Measurements from ENCODE around the gene EBF4. TPM values are rescaled to one million over a fixed set of nuclear protein-coding genes. Genes with fewer than 3 reads are reported as not detected.

EBF4 gene
- total RNA-seq, 4 donors from 2014 or later, result 24.2 to 55.8 (median 42.4) TPM

DNA sequence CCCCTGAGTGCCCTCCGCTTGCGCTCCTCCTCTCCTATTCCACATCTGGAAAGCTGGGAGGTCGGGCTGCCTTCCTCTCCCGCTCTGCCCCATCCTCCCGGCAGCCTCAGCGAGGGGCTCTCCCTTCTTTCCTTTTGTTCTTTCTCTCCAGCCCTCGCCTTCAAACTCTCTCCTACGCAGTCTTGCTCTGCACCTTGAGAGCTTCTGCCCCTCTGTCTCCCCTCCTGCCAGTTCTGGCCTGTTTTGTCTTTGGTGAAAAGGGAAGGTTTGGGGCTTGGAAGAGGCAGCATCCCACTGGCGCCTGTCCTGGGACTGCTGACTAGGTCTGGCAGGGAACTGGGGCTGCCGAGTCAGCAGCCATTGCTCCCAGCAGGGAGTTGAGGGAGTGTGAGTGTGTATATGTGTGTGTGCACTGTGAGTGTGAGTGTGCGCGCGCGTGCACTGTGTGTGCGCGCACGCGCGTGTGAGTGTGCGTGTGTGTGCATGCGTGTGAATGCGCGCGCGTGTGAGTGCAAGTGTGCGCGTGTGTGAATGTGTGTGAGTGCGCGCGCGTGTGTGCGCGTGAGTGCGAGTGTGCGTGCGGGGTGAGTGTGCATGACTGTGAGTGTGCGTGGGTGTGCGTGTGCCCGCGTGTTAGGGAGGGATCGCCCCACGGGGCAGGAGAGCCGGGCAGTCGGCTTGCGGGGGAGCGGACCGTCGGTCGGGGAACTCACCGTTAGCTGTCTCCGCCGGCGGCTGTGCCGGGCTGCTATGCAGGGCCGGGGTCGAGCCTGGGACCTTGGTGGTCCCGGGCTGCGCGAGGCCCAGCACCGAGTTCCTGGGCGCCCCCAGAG, 107.3 kb downstream of the EBF4 start:
- no peak for DNase-seq
- TF ChIP-seq, protein P1, sequence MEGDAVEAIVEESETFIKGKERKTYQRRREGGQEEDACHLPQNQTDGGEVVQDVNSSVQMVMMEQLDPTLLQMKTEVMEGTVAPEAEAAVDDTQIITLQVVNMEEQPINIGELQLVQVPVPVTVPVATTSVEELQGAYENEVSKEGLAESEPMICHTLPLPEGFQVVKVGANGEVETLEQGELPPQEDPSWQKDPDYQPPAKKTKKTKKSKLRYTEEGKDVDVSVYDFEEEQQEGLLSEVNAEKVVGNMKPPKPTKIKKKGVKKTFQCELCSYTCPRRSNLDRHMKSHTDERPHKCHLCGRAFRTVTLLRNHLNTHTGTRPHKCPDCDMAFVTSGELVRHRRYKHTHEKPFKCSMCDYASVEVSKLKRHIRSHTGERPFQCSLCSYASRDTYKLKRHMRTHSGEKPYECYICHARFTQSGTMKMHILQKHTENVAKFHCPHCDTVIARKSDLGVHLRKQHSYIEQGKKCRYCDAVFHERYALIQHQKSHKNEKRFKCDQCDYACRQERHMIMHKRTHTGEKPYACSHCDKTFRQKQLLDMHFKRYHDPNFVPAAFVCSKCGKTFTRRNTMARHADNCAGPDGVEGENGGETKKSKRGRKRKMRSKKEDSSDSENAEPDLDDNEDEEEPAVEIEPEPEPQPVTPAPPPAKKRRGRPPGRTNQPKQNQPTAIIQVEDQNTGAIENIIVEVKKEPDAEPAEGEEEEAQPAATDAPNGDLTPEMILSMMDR (IDR thresholded peaks at IDR 0.05), result no peak
- TF ChIP-seq POLR2A (IDR thresholded peaks at IDR 0.05), result no peak
- H3K4me1 ChIP-seq, result peaks cover 12% of the 10 kb centered on the region in 2 donors
- 8 to 19% methylated on average over 14 to 34 of the region's 61 CpGs for WGBS, 2 donors
- H3K27ac ChIP-seq, result no peak overlapping the region
- H3K4me3 ChIP-seq (replicated peaks in 1 of 3), result peak overlapping the region in 1 of 3 donors; percentile 9
- no peaks in the 10 kb centered on the region for H3K36me3 ChIP-seq
- intact Hi-C loops (cut with DNase I), result no loop called here
- H3K9me3 ChIP-seq, result no peaks in the 10 kb centered on the region
- no peaks in the 10 kb centered on the region for H3K27me3 ChIP-seq

DNA sequence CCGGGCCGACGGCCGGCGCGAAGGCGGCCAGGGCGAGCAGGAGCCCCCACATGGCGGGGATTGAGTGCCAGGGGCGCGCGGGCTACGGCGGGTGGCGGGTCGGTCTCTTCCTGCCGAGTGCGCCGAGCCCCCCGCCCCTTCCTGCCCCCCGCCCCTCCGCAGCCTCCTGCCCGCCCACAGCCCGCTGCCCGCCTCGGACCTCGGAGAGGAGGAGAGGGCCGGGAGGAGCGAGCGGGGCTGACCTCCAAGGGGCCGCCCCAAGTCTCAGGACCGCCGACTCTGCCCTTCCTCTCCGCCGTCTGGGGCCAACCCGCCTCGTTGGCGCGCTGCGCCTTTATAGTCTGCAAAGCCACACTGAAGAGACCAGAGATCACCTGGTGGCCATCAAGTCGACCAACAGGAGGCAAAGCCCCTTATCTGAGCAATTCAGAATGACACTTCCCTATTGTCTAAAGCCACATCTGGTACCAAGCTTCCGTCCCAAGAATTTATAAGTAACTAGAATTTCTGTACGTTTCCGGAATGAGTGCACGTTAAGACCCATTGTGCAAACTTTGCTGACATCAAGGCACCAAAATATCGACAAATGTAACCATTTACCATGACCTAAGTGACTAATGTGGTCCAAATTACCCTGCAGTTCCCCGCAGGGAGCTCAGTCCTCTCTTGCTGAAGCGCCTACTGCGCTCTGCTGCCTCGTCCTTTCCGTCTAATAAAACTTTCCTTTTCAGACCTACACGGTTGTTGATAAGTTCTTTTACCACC, 108.1 kb downstream of the EBF4 start, which contains the start of gene CPXM1:
CPXM1 (minus strand) TSS at position 107 of the 765 bp plus-strand sequence; CDS start at position 52, 55 bp downstream.
- no peaks in the 10 kb centered on the region for H3K9me3 ChIP-seq
- no peaks in the 10 kb centered on the region for H3K27me3 ChIP-seq
- WGBS, 2 donors, result 10 to 13% methylated on average over 12 to 22 of the region's 52 CpGs
- TF ChIP-seq, protein P1 (IDR thresholded peaks at IDR 0.05), result no peak
- no peak for TF ChIP-seq POLR2A (IDR thresholded peaks at IDR 0.05)
- no peak within 1 kb of the TSS for H3K27ac ChIP-seq
- DNase-seq, result peak; percentile 20 to 41
- no peaks in the 10 kb centered on the region for H3K36me3 ChIP-seq
- peak within 1 kb of the TSS in 1 of 3 donors; percentile 9 for H3K4me3 ChIP-seq (replicated peaks in 1 of 3)
- H3K4me1 ChIP-seq, result peaks cover 12 to 17% of the 10 kb centered on the region in 2 donors
- intact Hi-C loops (cut with DNase I), result no loop called here

GRCh38 chr20:2801286-2801728, 108.7 kb downstream of the EBF4 start:
- Histone ChIP-seq H3K4me3 (replicated peaks in 1 of 3) (no peak overlapping the region), H3K27ac (no peak overlapping the region), H3K27me3 (no peaks in the 10 kb centered on the region), H3K36me3 (no peaks in the 10 kb centered on the region), H3K4me1 (peaks cover 12 to 17% of the 10 kb centered on the region in 2 donors), H3K9me3 (no peaks in the 10 kb centered on the region)
- intact Hi-C loops (cut with DNase I), result no loop called here
- TF ChIP-seq, protein P1 (IDR thresholded peaks at IDR 0.05), result no peak
- TF ChIP-seq POLR2A (IDR thresholded peaks at IDR 0.05), result no peak
- WGBS, 2 donors, result 22 to 23% methylated on average over 13 of the region's 13 CpGs
- peak; percentile 29 to 47 for DNase-seq

DNA sequence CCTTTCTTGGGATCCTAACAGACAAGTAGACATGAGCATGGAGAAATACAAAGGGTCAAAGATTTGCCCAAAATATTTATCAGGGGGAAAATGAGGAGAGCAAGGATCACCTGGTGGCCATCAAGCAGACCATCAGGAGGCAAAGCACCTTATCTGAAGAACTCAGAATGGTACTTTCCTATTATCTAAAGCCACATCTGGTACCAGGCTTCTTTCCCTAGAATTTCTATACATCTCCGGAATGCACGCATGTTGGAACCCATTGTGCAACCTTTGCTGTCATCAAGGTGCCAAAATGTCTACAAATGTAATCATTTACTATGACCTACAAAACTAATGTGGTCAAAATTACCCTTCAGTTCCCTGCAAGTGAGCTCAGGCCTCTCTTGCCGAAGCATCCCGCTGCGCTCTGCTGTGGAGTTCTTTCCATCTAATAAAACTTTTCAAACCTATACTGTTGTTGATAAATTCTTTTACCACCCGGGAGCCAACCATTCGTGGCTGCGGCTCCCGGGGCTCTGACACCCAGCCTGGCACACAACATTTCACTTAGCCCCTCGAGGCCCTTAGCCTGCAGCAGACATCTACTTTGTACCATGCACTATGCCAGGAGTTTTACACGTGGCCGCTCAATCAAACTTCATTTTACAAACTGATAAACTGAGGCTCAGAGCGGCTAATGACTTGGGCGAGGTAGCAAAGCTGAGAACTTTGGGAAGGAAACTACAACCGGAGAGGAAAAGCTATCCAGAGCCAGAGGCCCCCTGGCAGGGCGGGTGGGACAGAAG, 111.7 kb downstream of the EBF4 start:
- no peak for DNase-seq

More for the DNA sequence above, 111.7 kb downstream of the EBF4 start:
- H3K4me1 ChIP-seq, result peaks cover 12 to 17% of the 10 kb centered on the region in 2 donors
- intact Hi-C loops (cut with DNase I), result no loop called here
- 64% methylated on average over 16 of the region's 16 CpGs for WGBS, 2 donors
- TF ChIP-seq, protein P1 (IDR thresholded peaks at IDR 0.05), result no peak
- TF ChIP-seq POLR2A (IDR thresholded peaks at IDR 0.05), result no peak
- no peaks in the 10 kb centered on the region for H3K27me3 ChIP-seq
- H3K4me3 ChIP-seq (replicated peaks in 1 of 3), result no peak overlapping the region
- no peaks in the 10 kb centered on the region for H3K36me3 ChIP-seq
- no peaks in the 10 kb centered on the region for H3K9me3 ChIP-seq
- no peak overlapping the region for H3K27ac ChIP-seq
